GM18507 (cell line): ENCODE data around the gene CDC25B.

ENCODE experiments used
- DNase-seq: peaks from one replicate; pipeline ENCODE4 v3.0.0; 2011; ENCODE audit warnings: low read depth; ENCODE audit not compliant: insufficient read length; ENCODE audit errors: extremely low spot score
- FAIRE-seq: peaks from 2 replicates; lab custom pipeline; 2011; peaks lifted over from hg19 to GRCh38; lab: Jason Lieb, UNC

The CDC25B gene

DNA sequence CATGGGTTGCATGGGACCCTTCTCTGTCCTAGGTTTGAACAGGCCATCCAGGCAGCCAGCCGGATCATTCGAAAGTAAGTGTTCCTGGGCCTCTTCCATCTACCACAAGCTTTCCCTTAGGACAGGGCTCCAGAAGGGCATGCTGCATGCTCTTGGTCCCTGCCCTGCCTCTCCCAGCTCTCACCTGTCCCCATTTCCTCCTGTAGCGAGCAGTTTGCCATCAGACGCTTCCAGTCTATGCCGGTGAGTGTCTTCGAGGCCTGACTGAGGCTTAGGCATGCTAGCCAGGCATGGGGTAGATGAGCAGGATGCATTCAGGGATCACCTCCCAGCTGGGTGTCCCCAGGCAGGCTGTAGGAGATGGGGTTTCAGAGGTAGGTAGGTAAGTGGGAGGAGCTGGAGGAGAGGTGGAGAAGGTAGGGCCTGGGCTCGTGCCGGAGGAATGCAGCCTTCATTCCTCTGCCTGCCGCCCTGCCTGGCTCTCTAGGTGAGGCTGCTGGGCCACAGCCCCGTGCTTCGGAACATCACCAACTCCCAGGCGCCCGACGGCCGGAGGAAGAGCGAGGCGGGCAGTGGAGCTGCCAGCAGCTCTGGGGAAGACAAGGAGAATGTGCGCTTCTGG, 4.3 kb downstream of the CDC25B start:
- FAIRE-seq (no peak), DNase-seq (no peak)

DNA sequence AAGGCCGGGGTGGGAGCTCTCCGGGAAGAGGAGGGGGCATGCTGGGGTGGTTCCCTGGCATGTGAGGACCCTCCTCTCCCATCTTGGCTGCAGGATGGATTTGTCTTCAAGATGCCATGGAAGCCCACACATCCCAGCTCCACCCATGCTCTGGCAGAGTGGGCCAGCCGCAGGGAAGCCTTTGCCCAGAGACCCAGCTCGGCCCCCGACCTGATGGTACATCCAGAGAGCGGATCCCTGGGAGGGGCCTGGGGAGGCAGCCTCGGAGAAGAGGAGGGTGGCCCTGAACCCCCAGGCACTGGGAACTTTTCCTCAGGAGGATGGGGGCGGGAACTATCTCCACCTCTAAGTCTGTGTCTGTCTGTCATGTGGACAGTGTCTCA, 4.8 kb downstream of the CDC25B start:
- no peak for DNase-seq

DNA sequence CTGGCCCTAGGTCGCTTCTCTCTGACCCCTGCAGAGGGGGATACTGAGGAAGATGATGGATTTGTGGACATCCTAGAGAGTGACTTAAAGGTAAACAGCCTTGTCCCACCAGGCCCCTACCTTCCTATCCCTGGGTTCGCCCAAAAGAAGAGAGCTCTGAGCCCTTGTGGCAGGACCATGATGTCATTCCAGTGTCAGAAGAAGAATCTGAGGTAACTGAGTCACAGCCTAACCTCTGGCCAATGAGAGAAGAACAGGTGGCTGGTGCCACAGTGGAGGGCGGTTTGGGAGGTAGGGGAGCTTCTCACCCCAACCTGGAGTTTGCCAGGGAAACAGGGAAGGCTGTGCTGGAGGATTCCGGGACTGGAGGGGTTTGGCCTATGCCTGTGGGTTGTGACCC, 5.2 kb downstream of the CDC25B start:
- FAIRE-seq: no peak

More for the DNA sequence above, 4.8 kb downstream of the CDC25B start:
- FAIRE-seq: no peak

GRCh38 chr20:3801846-3802245, 5.7 kb downstream of the CDC25B start:
- no peak for DNase-seq
- no peak for FAIRE-seq

More for the DNA sequence above, 5.2 kb downstream of the CDC25B start:
- no peak for DNase-seq

- FAIRE-seq (no peak), DNase-seq (no peak)
Observed at GRCh38 chr20:3802524-3803239, 6.6 kb downstream of the CDC25B start.

DNA sequence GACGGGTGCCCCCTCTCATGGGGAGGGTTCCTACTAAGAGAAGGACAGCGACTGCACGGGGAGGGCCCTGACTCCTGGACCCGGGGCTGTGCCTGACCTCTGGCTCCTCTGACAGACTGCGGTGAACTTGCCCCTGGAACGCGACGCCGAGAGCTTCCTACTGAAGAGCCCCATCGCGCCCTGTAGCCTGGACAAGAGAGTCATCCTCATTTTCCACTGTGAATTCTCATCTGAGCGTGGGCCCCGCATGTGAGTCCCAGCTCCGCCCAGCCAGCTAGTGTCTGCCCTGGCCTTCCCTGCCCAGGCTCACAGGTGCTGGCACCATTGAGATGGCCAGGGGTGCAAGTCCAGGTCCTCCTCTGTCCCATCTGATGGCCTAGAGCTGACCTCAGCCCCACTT, 7.2 kb downstream of the CDC25B start:
- FAIRE-seq (no peak), DNase-seq (no peak)

DNA sequence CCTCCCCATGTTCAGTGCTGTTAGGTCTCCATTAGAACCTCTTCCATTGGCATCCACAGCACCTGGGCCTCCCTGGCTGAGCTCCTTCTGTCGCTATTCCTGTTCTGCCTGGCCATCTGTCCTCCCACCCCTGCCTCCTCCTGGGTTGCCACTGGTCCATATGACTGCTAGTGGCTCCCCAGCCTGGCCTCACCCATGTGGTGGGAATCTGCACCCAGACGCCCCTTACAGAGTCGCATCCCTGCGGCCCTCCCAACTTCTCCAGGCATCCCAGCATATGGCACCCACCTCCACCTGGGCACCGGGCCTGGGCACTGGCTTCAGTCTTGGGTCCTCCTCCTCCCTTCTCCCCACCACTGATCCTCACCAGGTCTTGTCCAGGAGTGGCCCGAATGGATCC, 7.7 kb downstream of the CDC25B start:
- DNase-seq (no peak), FAIRE-seq (no peak)

DNA sequence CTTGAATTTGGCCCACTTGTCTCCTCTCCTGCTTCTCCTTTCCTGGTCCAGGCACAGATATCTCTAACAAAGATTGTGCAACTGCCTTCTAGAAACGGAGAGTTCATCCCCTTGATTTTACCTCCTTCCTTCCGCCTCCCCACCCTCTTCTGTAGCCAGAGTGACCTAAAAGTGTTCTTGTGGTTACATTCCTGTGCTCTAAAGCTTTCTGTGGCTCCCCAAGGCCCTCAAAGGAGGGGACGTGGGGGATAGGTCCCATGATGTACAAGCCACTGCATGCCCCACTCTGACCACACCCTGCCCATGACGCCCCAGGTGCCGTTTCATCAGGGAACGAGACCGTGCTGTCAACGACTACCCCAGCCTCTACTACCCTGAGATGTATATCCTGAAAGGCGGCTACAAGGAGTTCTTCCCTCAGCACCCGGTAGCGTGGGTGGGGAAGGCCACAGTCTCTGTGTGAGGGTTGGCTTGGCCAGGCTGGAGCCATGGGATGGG, 8.2 kb downstream of the CDC25B start:
- DNase-seq: no peak
- FAIRE-seq: no peak

GRCh38 chr20:3804781-3805180, 8.7 kb downstream of the CDC25B start:
- no peak for FAIRE-seq

GRCh38 chr20:3808544-3808943, 12.4 kb downstream of the CDC25B start:
- FAIRE-seq (no peak), DNase-seq (no peak)

More at GRCh38 chr20:3804781-3805180, 8.7 kb downstream of the CDC25B start:
- DNase-seq: no peak

DNA sequence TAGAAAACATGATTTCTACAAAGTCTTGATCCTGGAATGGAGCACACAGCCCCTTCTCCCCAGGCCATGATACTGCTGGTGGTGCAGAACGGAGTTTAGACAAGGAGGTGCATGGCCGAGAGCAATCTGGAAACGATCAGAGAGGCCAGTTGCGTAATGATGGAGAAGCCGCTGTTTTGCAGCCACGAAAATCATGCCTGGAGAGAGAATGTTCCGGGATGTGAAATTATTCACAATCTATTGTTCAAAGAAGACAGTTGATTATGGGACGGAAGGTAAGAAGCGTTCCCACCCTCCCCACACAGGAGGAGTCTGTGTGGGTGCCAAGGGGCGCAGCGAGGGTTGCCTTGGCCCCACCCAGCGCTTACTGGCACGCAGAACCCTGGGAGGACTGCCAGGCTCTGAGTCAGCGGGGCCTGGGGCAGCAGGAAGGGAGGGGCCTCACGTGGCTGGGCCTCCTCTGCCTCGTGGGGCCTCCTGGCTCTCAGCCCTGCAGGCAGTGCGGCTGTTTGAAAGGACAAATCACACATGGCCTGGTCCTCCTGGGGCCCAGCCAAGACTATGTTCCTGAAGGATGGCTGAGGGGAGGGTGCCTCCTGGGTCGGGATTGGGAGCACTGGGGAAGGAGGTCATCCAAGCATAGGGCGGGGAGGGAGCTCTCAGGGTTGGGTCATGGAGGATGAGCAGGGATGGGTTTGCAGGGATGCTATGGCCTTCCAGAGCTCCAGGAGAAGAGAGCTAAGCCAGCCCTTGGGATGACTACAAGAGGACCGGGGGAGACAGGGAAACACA, 15.6 kb downstream of the CDC25B start:
- DNase-seq (no peak), FAIRE-seq (no peak)

DNA sequence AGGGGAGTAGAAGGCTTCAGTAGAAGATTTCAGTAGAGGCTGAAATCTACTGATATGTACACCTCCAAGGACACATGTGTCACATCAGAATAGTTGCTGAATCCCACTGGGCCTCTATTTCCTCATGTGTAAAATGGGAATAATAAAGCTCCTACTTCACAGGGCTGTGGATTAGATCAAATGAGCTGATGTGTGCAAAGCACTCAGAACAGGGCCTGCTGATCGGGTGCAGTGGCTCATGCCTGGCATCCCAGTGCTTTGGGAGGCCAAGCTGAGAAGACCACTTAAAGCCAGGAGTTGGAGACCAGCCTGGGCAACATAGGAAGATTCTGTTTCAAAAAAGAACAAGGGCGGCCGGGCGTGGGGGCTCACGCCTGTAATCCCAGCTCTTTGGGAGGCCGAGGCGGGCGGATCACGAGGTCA, 16.2 kb downstream of the CDC25B start:
- DNase-seq (no peak), FAIRE-seq (no peak)

- no peak for FAIRE-seq
- DNase-seq: no peak
Observed at GRCh38 chr20:3812975-3813847, 17.1 kb downstream of the CDC25B start.

- DNase-seq: no peak
- no peak for FAIRE-seq
Observed at GRCh38 chr20:3813848-3814581, 17.9 kb downstream of the CDC25B start.

DNA sequence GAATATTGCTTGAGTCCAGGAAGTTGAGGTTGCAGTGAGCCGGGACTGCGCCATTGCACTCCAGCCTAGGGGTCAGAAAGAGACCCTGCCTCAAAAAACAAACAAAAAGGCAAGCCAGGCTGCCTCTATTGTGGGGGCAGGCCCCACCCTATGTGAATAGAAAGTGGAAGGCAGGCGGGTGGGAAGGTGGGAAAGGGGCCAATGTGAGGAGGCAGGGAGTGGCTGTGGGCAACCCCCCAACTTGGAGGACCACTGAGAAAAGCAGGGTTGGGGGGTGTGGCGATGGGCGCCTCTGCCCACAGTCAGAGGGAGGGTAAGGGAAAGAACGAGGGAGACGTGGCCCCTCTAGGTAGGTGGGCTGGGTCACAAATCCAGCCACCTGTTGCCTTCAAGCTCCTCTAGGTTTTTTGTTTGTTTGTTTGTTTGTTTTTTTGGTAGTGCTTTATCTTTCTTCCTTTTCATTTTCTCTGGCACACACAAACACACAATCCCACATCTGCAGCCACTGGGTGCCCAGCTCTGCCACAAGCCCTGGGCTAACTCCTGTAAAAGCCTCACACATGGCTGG, 18.9 kb downstream of the CDC25B start:
- FAIRE-seq: no peak

GRCh38 chr20:3815703-3816315, 19.7 kb downstream of the CDC25B start:
- FAIRE-seq (no peak), DNase-seq (no peak)

More for the DNA sequence above, 18.9 kb downstream of the CDC25B start:
- no peak for DNase-seq

DNA sequence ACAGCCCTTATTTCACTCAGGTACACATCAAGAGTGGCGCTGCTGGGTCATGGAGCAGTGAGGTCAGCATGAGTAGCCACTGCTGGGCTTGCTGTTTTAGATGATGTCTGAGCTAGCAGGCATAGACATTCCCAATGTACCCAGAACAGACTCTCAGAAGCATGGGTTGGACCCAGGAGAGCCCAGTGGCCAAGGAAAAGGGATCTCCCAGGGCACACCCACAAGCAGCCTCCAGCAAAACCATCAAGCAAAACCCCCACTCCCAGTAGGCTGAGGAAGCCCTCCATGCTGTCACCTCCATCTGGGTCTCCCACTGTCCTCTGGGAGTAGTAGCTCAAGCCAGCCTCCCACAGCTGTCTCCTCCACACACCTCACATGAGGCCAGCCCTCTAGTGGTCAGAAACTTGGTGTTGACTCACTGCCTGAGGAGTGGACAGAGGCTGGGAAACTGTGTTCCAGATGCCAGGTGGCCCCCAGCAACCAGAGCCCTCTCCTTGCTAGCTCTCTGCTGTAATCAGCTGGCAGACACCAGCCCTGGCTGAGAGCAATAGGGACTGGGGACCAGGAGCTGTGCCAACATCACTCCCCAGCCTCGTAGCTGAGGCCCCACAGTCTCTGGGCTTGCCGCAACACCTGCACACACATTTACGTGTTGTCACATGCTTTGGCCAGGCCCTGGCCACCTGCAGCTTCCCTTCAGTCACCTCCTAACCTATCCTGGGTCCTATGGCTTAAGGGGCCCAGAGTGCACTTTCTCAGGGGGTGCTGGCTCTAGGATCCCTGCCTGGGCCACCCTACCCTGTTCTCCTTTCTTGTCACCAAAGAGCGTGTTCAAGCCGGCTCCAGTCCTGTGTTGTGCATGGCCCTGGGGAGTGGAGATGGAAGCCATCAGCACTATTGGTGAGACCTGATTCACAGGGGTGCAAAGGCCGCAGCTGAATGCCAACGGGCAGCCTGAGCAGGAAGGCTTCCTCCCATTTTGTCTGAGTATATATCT, 22.3 kb downstream of the CDC25B start:
- FAIRE-seq: peak; percentile 60
- no peak for DNase-seq
